ENCODE results near the gene GNA14. TPM values are rescaled to one million over a fixed set of nuclear protein-coding genes. Genes with fewer than 3 reads are reported as not detected.

The GNA14 gene
- total and polyA plus RNA-seq, 2 of the 8 experiments (the other 6 are each of a cell fraction or from before 2014, with no cell fraction given): 3.4 to 6.3 TPM

GRCh38 chr9:77647267-77648233 is 572 bp downstream of the GNA14 start (continued):
- TF ChIP-seq KDM5A (IDR thresholded peaks at IDR 0.05; ENCODE audit: low read length) (no peak), RBBP5 (IDR thresholded peaks at IDR 0.05; ENCODE audit: borderline replicate concordance, low read depth, low read length) (peak; percentile 79; the same call in 1 of the 2 replicates), ASH2L (IDR thresholded peaks at IDR 0.05; ENCODE audit: low read length) (peak; percentile 84), JUND (IDR thresholded peaks at IDR 0.05; ENCODE audit: low read length) (no peak), EZH2 (IDR thresholded peaks at IDR 0.05; ENCODE audit: low read depth, low read length, severe bottlenecking) (peak; percentile 80), KDM4A (IDR thresholded peaks at IDR 0.05; ENCODE audit: low read depth, low read length, severe bottlenecking) (peak; percentile 86), CHD1 (IDR thresholded peaks at IDR 0.05; ENCODE audit: low read depth, low read length) (no peak), YY1 (IDR thresholded peaks at IDR 0.05; ENCODE audit: low read depth, low read length) (0 out of 2 replicates have a peak, but pooled peaks have one; percentile 48), GABPA (IDR thresholded peaks at IDR 0.05; ENCODE audit: borderline replicate concordance, insufficient read depth, low read length) (no peak), SP2 (IDR thresholded peaks at IDR 0.05; ENCODE audit: low read length) (no peak), FOSL1 (IDR thresholded peaks at IDR 0.05; ENCODE audit: insufficient read depth, low read depth, low read length) (no peak), CREB1 (IDR thresholded peaks at IDR 0.05) (peak; percentile 90), RXRA (IDR thresholded peaks at IDR 0.05; ENCODE audit: insufficient read depth, low read depth, low read length) (no peak), POLR2AphosphoS5 (IDR thresholded peaks at IDR 0.05; ENCODE audit: low read depth, low read length) (peak; percentile 9; the same call in 1 of the 2 replicates)

All from H1 (cell line).